Measurements from ENCODE around the gene LRRC70.

LRRC70 gene

GRCh38 chr5:62585751-62586150 lies 7.1 kb downstream of the LRRC70 start:
- Histone ChIP-seq H3K36me3 (ENCODE audit: insufficient read depth, low read length) (no peaks in the 10 kb centered on the region), H3K9me3 (ENCODE audit: insufficient read depth, low read depth, low read length) (no peaks in the 10 kb centered on the region), H3K9me2 (replicated peaks; ENCODE audit: low read depth, low read length) (no peaks in the 10 kb centered on the region), H3K4me1 (ENCODE audit: insufficient read depth, low read length, poor library complexity, severe bottlenecking) (peaks cover 62% of the 10 kb centered on the region), H4K20me1 (ENCODE audit: insufficient read depth, low read length, poor library complexity, severe bottlenecking) (peaks cover 6% of the 10 kb centered on the region), H2AFZ (ENCODE audit: low read length) (no peak overlapping the region), H3K79me2 (ENCODE audit: insufficient read depth, low read length) (peaks cover 47% of the 10 kb centered on the region), H3K9ac (ENCODE audit: low read depth, low read length, poor library complexity, severe bottlenecking) (peak overlapping the region; percentile 12), H3K27me3 (ENCODE audit: insufficient read depth, low read length, poor library complexity, severe bottlenecking) (no peaks in the 10 kb centered on the region), H3K4me3 (ENCODE audit: low read length, poor library complexity, severe bottlenecking) (peak overlapping the region; percentile 13), H3F3A (ENCODE audit: low read depth) (no peaks in the 10 kb centered on the region), H3K4me2 (ENCODE audit: low read depth, low read length, poor library complexity, severe bottlenecking) (peak overlapping the region; percentile 79)
- no peak for TF ChIP-seq EZH2phosphoT487 (IDR thresholded peaks at IDR 0.05; ENCODE audit: borderline replicate concordance)
- TF ChIP-seq, protein P1, sequence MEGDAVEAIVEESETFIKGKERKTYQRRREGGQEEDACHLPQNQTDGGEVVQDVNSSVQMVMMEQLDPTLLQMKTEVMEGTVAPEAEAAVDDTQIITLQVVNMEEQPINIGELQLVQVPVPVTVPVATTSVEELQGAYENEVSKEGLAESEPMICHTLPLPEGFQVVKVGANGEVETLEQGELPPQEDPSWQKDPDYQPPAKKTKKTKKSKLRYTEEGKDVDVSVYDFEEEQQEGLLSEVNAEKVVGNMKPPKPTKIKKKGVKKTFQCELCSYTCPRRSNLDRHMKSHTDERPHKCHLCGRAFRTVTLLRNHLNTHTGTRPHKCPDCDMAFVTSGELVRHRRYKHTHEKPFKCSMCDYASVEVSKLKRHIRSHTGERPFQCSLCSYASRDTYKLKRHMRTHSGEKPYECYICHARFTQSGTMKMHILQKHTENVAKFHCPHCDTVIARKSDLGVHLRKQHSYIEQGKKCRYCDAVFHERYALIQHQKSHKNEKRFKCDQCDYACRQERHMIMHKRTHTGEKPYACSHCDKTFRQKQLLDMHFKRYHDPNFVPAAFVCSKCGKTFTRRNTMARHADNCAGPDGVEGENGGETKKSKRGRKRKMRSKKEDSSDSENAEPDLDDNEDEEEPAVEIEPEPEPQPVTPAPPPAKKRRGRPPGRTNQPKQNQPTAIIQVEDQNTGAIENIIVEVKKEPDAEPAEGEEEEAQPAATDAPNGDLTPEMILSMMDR (conservative IDR thresholded peaks at IDR 0.05; ENCODE audit: low read length): no peak

DNA sequence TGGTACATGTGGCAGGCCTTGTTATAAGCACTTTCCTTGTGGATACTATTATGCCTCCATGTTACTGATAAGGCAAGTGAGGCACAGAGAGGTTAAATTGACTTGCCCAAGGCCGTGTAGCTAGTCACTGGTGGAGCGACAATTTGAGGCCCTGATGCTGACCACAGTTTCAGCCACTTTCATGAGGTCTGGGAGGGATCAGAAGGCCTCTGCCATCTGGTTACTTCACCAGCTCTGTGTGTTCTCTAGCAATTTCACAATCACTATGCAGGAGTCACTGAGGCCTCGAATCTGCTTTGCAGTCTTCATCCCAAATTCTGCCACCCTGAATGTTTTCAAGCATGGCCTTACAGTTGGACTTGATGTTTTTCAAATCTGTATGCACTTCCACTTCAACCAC lies 9.1 kb downstream of the LRRC70 start:
- Histone ChIP-seq H3K27me3 (ENCODE audit: insufficient read depth, low read length, poor library complexity, severe bottlenecking) (no peaks in the 10 kb centered on the region), H3K9me2 (replicated peaks; ENCODE audit: low read depth, low read length) (no peaks in the 10 kb centered on the region), H4K20me1 (ENCODE audit: insufficient read depth, low read length, poor library complexity, severe bottlenecking) (peaks cover 6% of the 10 kb centered on the region), H3K36me3 (ENCODE audit: insufficient read depth, low read length) (peaks cover 17% of the 10 kb centered on the region; the same call in 1 of the 2 replicates), H3K79me2 (ENCODE audit: insufficient read depth, low read length) (peaks cover 29% of the 10 kb centered on the region), H2AFZ (ENCODE audit: low read length) (no peak overlapping the region), H3K4me3 (ENCODE audit: low read length, poor library complexity, severe bottlenecking) (no peak overlapping the region), H3K9ac (ENCODE audit: low read depth, low read length, poor library complexity, severe bottlenecking) (no peak overlapping the region), H3K9me3 (ENCODE audit: insufficient read depth, low read depth, low read length) (no peaks in the 10 kb centered on the region), H3K4me2 (ENCODE audit: low read depth, low read length, poor library complexity, severe bottlenecking) (peak overlapping the region; percentile 25), H3K4me1 (ENCODE audit: insufficient read depth, low read length, poor library complexity, severe bottlenecking) (peaks cover 44% of the 10 kb centered on the region), H3F3A (ENCODE audit: low read depth) (no peaks in the 10 kb centered on the region)
- no peak for TF ChIP-seq EZH2phosphoT487 (IDR thresholded peaks at IDR 0.05; ENCODE audit: borderline replicate concordance)
- TF ChIP-seq, protein P1 (conservative IDR thresholded peaks at IDR 0.05; ENCODE audit: low read length): no peak

- Histone ChIP-seq H3K36me3 (ENCODE audit: insufficient read depth, low read length) (peaks cover 22% of the 10 kb centered on the region; the same call in 1 of the 2 replicates), H3K4me2 (ENCODE audit: low read depth, low read length, poor library complexity, severe bottlenecking) (no peak overlapping the region), H3K4me3 (ENCODE audit: low read length, poor library complexity, severe bottlenecking) (no peak overlapping the region)
Observed at GRCh38 chr5:62588668-62589067, 10.0 kb downstream of the LRRC70 start.

More at GRCh38 chr5:62588668-62589067, 10.0 kb downstream of the LRRC70 start:
- TF ChIP-seq EZH2phosphoT487 (IDR thresholded peaks at IDR 0.05; ENCODE audit: borderline replicate concordance): no peak
- TF ChIP-seq, protein P1 (conservative IDR thresholded peaks at IDR 0.05; ENCODE audit: low read length): no peak
- H4K20me1 ChIP-seq (ENCODE audit: insufficient read depth, low read length, poor library complexity, severe bottlenecking): no peaks in the 10 kb centered on the region
- peaks cover 19% of the 10 kb centered on the region for H3K79me2 ChIP-seq (ENCODE audit: insufficient read depth, low read length)
- peaks cover 35% of the 10 kb centered on the region for H3K4me1 ChIP-seq (ENCODE audit: insufficient read depth, low read length, poor library complexity, severe bottlenecking)
- H3K9me3 ChIP-seq (ENCODE audit: insufficient read depth, low read depth, low read length): no peaks in the 10 kb centered on the region
- no peaks in the 10 kb centered on the region for H3K9me2 ChIP-seq (replicated peaks; ENCODE audit: low read depth, low read length)
- no peaks in the 10 kb centered on the region for H3K27me3 ChIP-seq (ENCODE audit: insufficient read depth, low read length, poor library complexity, severe bottlenecking)
- H2AFZ ChIP-seq (ENCODE audit: low read length): no peak overlapping the region
- no peaks in the 10 kb centered on the region for H3F3A ChIP-seq (ENCODE audit: low read depth)
- H3K9ac ChIP-seq (ENCODE audit: low read depth, low read length, poor library complexity, severe bottlenecking): no peak overlapping the region
